H1 (cell line): Measurements from ENCODE around the gene AHI1. TPM values are rescaled to one million over a fixed set of nuclear protein-coding genes. Genes with fewer than 3 reads are reported as not detected.

Experiments
- CTCF ChIA-PET: fragments of 300-600 bp; sonication (Branson Sonifier 250); formaldehyde crosslinking; loops from one replicate; lab custom pipeline; 2021; ENCODE audit not compliant: partially characterized antibody; lab: Charles Lee
- POLR2A ChIA-PET: fragments of 300-600 bp; sonication (Branson Sonifier 250); formaldehyde crosslinking; loops from one replicate; lab custom pipeline; 2021; ENCODE audit warnings: inconsistent platforms; ENCODE audit not compliant: partially characterized antibody; lab: Charles Lee
- DNase-seq, 2 experiments: peaks; one replicate each; pipeline versions ENCODE4 v3.0.0 to v3.0.0-alpha.2; 2010 to 2022; ENCODE audit warnings: low spot score in 2 of 2, low read depth in 1 of 2, mixed read lengths in 1 of 2
- FAIRE-seq: peaks from 2 replicates; lab custom pipeline; 2011; peaks lifted over from hg19 to GRCh38; lab: Jason Lieb, UNC
- H2AFZ ChIP-seq: 2 replicates; pipeline ENCODE4 v1.8.1; 2012; ENCODE audit warnings: low read length, inconsistent platforms
- H2AK5ac ChIP-seq: 2 replicates; pipeline ENCODE4 v1.6.1; 2013; ENCODE audit warnings: low read depth, low read length
- H2BK120ac ChIP-seq: replicated peaks from 2 replicates; pipeline ENCODE3; 2013; ENCODE audit warnings: low read depth, low read length, inconsistent platforms
- H2BK12ac ChIP-seq: 2 replicates; pipeline ENCODE4 v1.6.1; 2013; ENCODE audit warnings: low read depth, low read length
- H2BK15ac ChIP-seq: 2 replicates; pipeline ENCODE4 v1.6.1; 2013; ENCODE audit warnings: low read length
- H2BK20ac ChIP-seq: 2 replicates; pipeline ENCODE4 v1.6.1; 2013; ENCODE audit warnings: low read length
- H2BK5ac ChIP-seq: 2 replicates; pipeline ENCODE4 v1.6.1; 2013; ENCODE audit warnings: low read depth, low read length
- H3K14ac ChIP-seq: 2 replicates; pipeline ENCODE4 v1.6.1; 2013; ENCODE audit warnings: inconsistent platforms; ENCODE audit not compliant: insufficient read length
- H3K18ac ChIP-seq: 2 replicates; pipeline ENCODE4 v1.6.1; 2013; ENCODE audit warnings: low read length; ENCODE audit errors: extremely low read depth
- H3K23ac ChIP-seq: 2 replicates; pipeline ENCODE4 v1.6.1; 2013; ENCODE audit warnings: inconsistent platforms; ENCODE audit not compliant: insufficient read length
- H3K23me2 ChIP-seq: 2 replicates; pipeline ENCODE4 v1.6.1; 2013; ENCODE audit warnings: low read depth, low read length
- H3K27ac ChIP-seq: 2 replicates; pipeline ENCODE4 v1.6.1; 2011; ENCODE audit warnings: low read depth, low read length, inconsistent platforms
- H3K27me3 ChIP-seq, 4 experiments: replicated peaks in 1 of 4; 1 replicate in 1 of 4; 2 replicates in 3 of 4; pipeline versions ENCODE4 v1.6.1 to v1.8.1; 2011 to 2013; ENCODE audit warnings: low read length in 3 of 4, mild to moderate bottlenecking in 3 of 4, inconsistent platforms in 2 of 4, mixed read lengths in 2 of 4, moderate library complexity in 1 of 4; ENCODE audit not compliant: control insufficient read depth in 3 of 4, insufficient read depth in 3 of 4; ENCODE audit errors: extremely low read depth in 1 of 4
- H3K36me3 ChIP-seq, 4 experiments: 2 replicates each; pipeline versions ENCODE4 v1.6.1 to v1.8.1; 2011 to 2013; ENCODE audit warnings: mild to moderate bottlenecking in 4 of 4, low read length in 3 of 4, moderate library complexity in 2 of 4, control low read depth in 1 of 4, inconsistent platforms in 1 of 4; ENCODE audit not compliant: insufficient read depth in 4 of 4, control insufficient read depth in 2 of 4
- H3K4ac ChIP-seq: replicated peaks from 2 replicates; pipeline ENCODE3; 2013; ENCODE audit warnings: low read length, low read depth, mixed read lengths, inconsistent platforms; ENCODE audit not compliant: insufficient read length
- H3K4me1 ChIP-seq, 4 experiments: replicated peaks in 1 of 4; 1 replicate in 1 of 4; 2 replicates in 3 of 4; pipeline versions ENCODE4 v1.6.1 to v1.8.1; 2011 to 2013; ENCODE audit warnings: low read length in 3 of 4, inconsistent platforms in 2 of 4, mixed read lengths in 1 of 4; ENCODE audit not compliant: insufficient read depth in 4 of 4, control insufficient read depth in 3 of 4
- H3K4me2 ChIP-seq, 2 experiments: 2 replicates each; pipeline versions ENCODE4 v1.6.1 to v1.8.1; 2011 to 2013; ENCODE audit warnings: low read depth in 2 of 2, low read length in 2 of 2, control low read depth in 1 of 2, inconsistent platforms in 1 of 2, mild to moderate bottlenecking in 1 of 2; ENCODE audit not compliant: insufficient read depth in 1 of 2
- H3K4me3 ChIP-seq, 4 experiments: fragments of 200-600, 300-600 bp in 1 of 4; sonication (generic), shearing (Covaris generic), sonication (Bioruptor Twin) in 1 of 4; 2 replicates each; pipeline versions ENCODE4 v1.5.1 to v1.8.1; 2011 to 2016; ENCODE audit warnings: low read length in 4 of 4, low read depth in 3 of 4, control low read depth in 2 of 4, inconsistent platforms in 2 of 4, mild to moderate bottlenecking in 2 of 4, mixed read lengths in 1 of 4, moderate library complexity in 1 of 4; ENCODE audit not compliant: insufficient read depth in 2 of 4; ENCODE audit errors: extremely low read depth in 1 of 4
- H3K56ac ChIP-seq: replicated peaks from 2 replicates; pipeline ENCODE3; 2013; ENCODE audit warnings: low read depth, mild to moderate bottlenecking, mixed read lengths, low read length, inconsistent platforms; ENCODE audit not compliant: insufficient read length
- H3K79me1 ChIP-seq: 2 replicates; pipeline ENCODE4 v1.6.1; 2013; ENCODE audit warnings: low read depth, low read length, control low read depth
- H3K79me2 ChIP-seq, 2 experiments: 2 replicates each; pipeline versions ENCODE4 v1.6.1 to v1.8.1; 2012 to 2013; ENCODE audit warnings: low read length in 2 of 2, mild to moderate bottlenecking in 2 of 2, inconsistent platforms in 1 of 2; ENCODE audit not compliant: insufficient read depth in 2 of 2, control insufficient read depth in 1 of 2
- H3K9ac ChIP-seq, 4 experiments: replicated peaks in 1 of 4; 1 replicate in 1 of 4; 2 replicates in 3 of 4; pipeline versions ENCODE4 v1.6.1 to v1.8.1; 2011 to 2013; ENCODE audit warnings: low read depth in 3 of 4, low read length in 3 of 4, control low read depth in 2 of 4, mild to moderate bottlenecking in 2 of 4, moderate library complexity in 2 of 4, inconsistent platforms in 1 of 4; ENCODE audit errors: extremely low read depth in 1 of 4
- H3K9me3 ChIP-seq, 2 experiments: 2 replicates each; pipeline versions ENCODE4 v1.6.1 to v1.8.1; 2012 to 2013; ENCODE audit warnings: mild to moderate bottlenecking in 2 of 2, moderate library complexity in 2 of 2, control low read depth in 1 of 2, inconsistent platforms in 1 of 2, low read depth in 1 of 2, low read length in 1 of 2, mixed read lengths in 1 of 2; ENCODE audit not compliant: insufficient read depth in 2 of 2
- H4K20me1 ChIP-seq, 2 experiments: replicated peaks in 1 of 2; 2 replicates each; pipeline versions ENCODE3 to v1.8.1; 2011 to 2013; ENCODE audit warnings: inconsistent platforms in 2 of 2, low read length in 2 of 2, mild to moderate bottlenecking in 1 of 2; ENCODE audit not compliant: insufficient read depth in 2 of 2, control insufficient read depth in 1 of 2
- H4K5ac ChIP-seq: 2 replicates; pipeline ENCODE4 v1.6.1; 2013; ENCODE audit warnings: low read length, low read depth, mixed read lengths, inconsistent platforms; ENCODE audit not compliant: insufficient read length
- H4K8ac ChIP-seq: 2 replicates; pipeline ENCODE4 v1.8.0; 2013; ENCODE audit warnings: mild to moderate bottlenecking, moderate library complexity, low read length, inconsistent platforms; ENCODE audit not compliant: insufficient read depth; ENCODE audit errors: extremely low read depth
- H4K91ac ChIP-seq: replicated peaks from 2 replicates; pipeline ENCODE3; 2013; ENCODE audit warnings: low read length, mixed read lengths, inconsistent platforms; ENCODE audit not compliant: insufficient read length
- ASH2L ChIP-seq: fragments of 200-600, 300-600 bp; sonication (generic); IDR thresholded peaks from one replicate; pipeline ENCODE4 v1.7.1; 2017; ENCODE audit warnings: low read length
- ATF2 ChIP-seq: IDR thresholded peaks from 2 replicates; pipeline ENCODE4 v1.6.1; 2012; ENCODE audit warnings: low read length, inconsistent platforms
- E2F6 ChIP-seq: IDR thresholded peaks from 2 replicates; pipeline ENCODE4 v1.6.1; 2012; ENCODE audit warnings: inconsistent platforms
- EGR1 ChIP-seq: IDR thresholded peaks from 2 replicates; pipeline ENCODE4 v1.6.1; 2011; ENCODE audit warnings: low read depth, low read length, borderline replicate concordance
- JUN ChIP-seq: IDR thresholded peaks from 2 replicates; pipeline ENCODE4 v1.6.1; 2011; ENCODE audit warnings: low read depth, mild to moderate bottlenecking, improper control_type of control experiment, low read length
- NANOG ChIP-seq: IDR thresholded peaks from 2 replicates; pipeline ENCODE4 v1.6.1; 2011; ENCODE audit warnings: low read length, low read depth, mild to moderate bottlenecking, inconsistent platforms; ENCODE audit not compliant: insufficient read depth, poor library complexity, severe bottlenecking
- SIRT6 ChIP-seq: IDR thresholded peaks from one replicate; pipeline ENCODE4 v1.7.1; 2012; ENCODE audit warnings: low read length, inconsistent platforms
- SP2 ChIP-seq: IDR thresholded peaks from 2 replicates; pipeline ENCODE4 v1.6.1; 2012; ENCODE audit warnings: mild to moderate bottlenecking, low read length, inconsistent platforms
- WGBS, 2 experiments: shearing (Covaris generic) in 1 of 2; methylation state at CpG; one replicate each; pipeline versions ENCODE4 v1.1.6 to v1.1.7; 2013 to 2015; ENCODE audit warnings: low lambda C conversion rate in 2 of 2, mixed read lengths in 2 of 2, inconsistent platforms in 1 of 2, low coverage in 1 of 2, missing lambda C conversion rate in 1 of 2; ENCODE audit not compliant: insufficient replicate concordance in 2 of 2, insufficient coverage in 1 of 2, insufficient read length in 1 of 2; ENCODE audit errors: extremely low coverage in 1 of 2, missing lambda C conversion rate in 1 of 2; 5-methylcytosine and 5-hydroxymethylcytosine counted together
- polyA plus RNA-seq, 7 experiments: library from polyadenylated mRNA; depleted of rRNA in 3 of 7; stranded (reverse) in 5 of 7; unstranded in 2 of 7; fragments of >200 nt in 5 of 7; fragments of 200-250 nt in 2 of 7; gene quantifications; 1 replicate in 5 of 7; 2 replicates in 1 of 7; 4 replicates in 1 of 7; pipeline versions ENCODE4 v1.2.1 to v1.2.3, GENCODE V29; 2011 to 2013; ENCODE audit warnings: missing spikeins in 2 of 7, mixed read lengths in 2 of 7
- total RNA-seq: library from RNA; stranded (reverse); fragmentation: NEBNext Ultra II Directional; extraction: Animal tissue kit (Norgen Biotek cat#: 25700); gene quantifications from 2 replicates; pipeline ENCODE4 v1.2.1, GENCODE V29; 2021

The AHI1 gene
- total and polyA plus RNA-seq, 2 of the 8 experiments (the other 6 are each of a cell fraction or from before 2014, with no cell fraction given), result 4.2 to 19.6 TPM

GRCh38 chr6:135234492-135234780, 263.1 kb downstream of the AHI1 start:
- Histone ChIP-seq H3K79me2 (no peaks in the 10 kb centered on the region), H3K79me1 (no peaks in the 10 kb centered on the region), H3K4me2 (no peak overlapping the region), H3K4me3 (no peak overlapping the region), H2BK120ac (no peak overlapping the region), H3K27me3 (no peaks in the 10 kb centered on the region), H2AK5ac (no peak overlapping the region), H4K91ac (no peak overlapping the region), H3K36me3 (no peaks in the 10 kb centered on the region), H3K27ac (no peak overlapping the region), H4K8ac (no peak overlapping the region), H2BK5ac (no peak overlapping the region), H3K18ac (no peak overlapping the region), H4K5ac (no peak overlapping the region), H3K4me1 (no peaks in the 10 kb centered on the region), H3K9me3 (no peaks in the 10 kb centered on the region), H2AFZ (no peak overlapping the region), H2BK12ac (no peak overlapping the region), H2BK15ac (no peak overlapping the region), H3K56ac (no peak overlapping the region), H2BK20ac (no peak overlapping the region), H3K4ac (no peak overlapping the region), H3K23me2 (no peaks in the 10 kb centered on the region; the same call in 1 of the 2 replicates), H3K14ac (no peak overlapping the region), H3K9ac (no peak overlapping the region), H3K23ac (no peak overlapping the region), H4K20me1 (no peaks in the 10 kb centered on the region)
- DNase-seq, result no peak
- 89% methylated on average over 1 of the region's 1 CpG; no CpG with 5 or more reads in 1 of the 2 experiments for WGBS, 2 experiments
- ChIA-PET CTCF (no interaction called here), POLR2A (no interaction called here)
- FAIRE-seq, result no peak
- TF ChIP-seq E2F6 (no peak), ASH2L (no peak), JUN (no peak), ATF2 (no peak), EGR1 (no peak), NANOG (no peak), SP2 (no peak), SIRT6 (no peak)
